ENCODE data around the gene EFNB3.

The EFNB3 gene

GRCh38 chr17:7717756-7718350 is 12.9 kb downstream of the EFNB3 start:
- DNase-seq (ENCODE audit: low read depth), result peak; percentile 22

- no peak for DNase-seq (ENCODE audit: low read depth)
Measured at GRCh38 chr17:7719661-7720060, 14.7 kb downstream of the EFNB3 start.

GRCh38 chr17:7720125-7720524 is 15.1 kb downstream of the EFNB3 start:
- no peak for DNase-seq (ENCODE audit: low read depth)

GRCh38 chr17:7721612-7722011 is 16.6 kb downstream of the EFNB3 start:
- no peak for DNase-seq (ENCODE audit: low read depth)

GRCh38 chr17:7727886-7728285 is 22.9 kb downstream of the EFNB3 start:
- no peak for DNase-seq (ENCODE audit: low read depth)

GRCh38 chr17:7729816-7730215 is 24.8 kb downstream of the EFNB3 start:
- DNase-seq (ENCODE audit: low read depth), result no peak

GRCh38 chr17:7732981-7733539 is 28.1 kb downstream of the EFNB3 start:
- no peak for DNase-seq (ENCODE audit: low read depth)

GRCh38 chr17:7737601-7738000 is 32.6 kb downstream of the EFNB3 start:
- no peak for DNase-seq (ENCODE audit: low read depth)

GRCh38 chr17:7739746-7740145 is 34.7 kb downstream of the EFNB3 start:
- no peak for DNase-seq (ENCODE audit: low read depth)

GRCh38 chr17:7740481-7741001 is 35.5 kb downstream of the EFNB3 start:
- no peak for DNase-seq (ENCODE audit: low read depth)

- no peak for DNase-seq (ENCODE audit: low read depth)
Measured at GRCh38 chr17:7742729-7743128, 37.7 kb downstream of the EFNB3 start.

GRCh38 chr17:7744416-7744815 is 39.4 kb downstream of the EFNB3 start:
- no peak for DNase-seq (ENCODE audit: low read depth)

GRCh38 chr17:7745748-7746470 is 40.9 kb downstream of the EFNB3 start:
- peak; percentile 68 for DNase-seq (ENCODE audit: low read depth)

- DNase-seq (ENCODE audit: low read depth), result no peak
Measured at GRCh38 chr17:7747635-7748071, 42.7 kb downstream of the EFNB3 start.

GRCh38 chr17:7748076-7748775 is 43.2 kb downstream of the EFNB3 start:
- DNase-seq (ENCODE audit: low read depth), result no peak

GRCh38 chr17:7750321-7750821 is 45.4 kb downstream of the EFNB3 start:
- peak; percentile 79 for DNase-seq (ENCODE audit: low read depth)

GRCh38 chr17:7754656-7755055 is 49.7 kb downstream of the EFNB3 start:
- DNase-seq (ENCODE audit: low read depth), result no peak

- DNase-seq (ENCODE audit: low read depth), result no peak
Measured at GRCh38 chr17:7755095-7755890, 50.3 kb downstream of the EFNB3 start.

GRCh38 chr17:7756968-7757367 is 52.0 kb downstream of the EFNB3 start:
- DNase-seq (ENCODE audit: low read depth), result no peak

Measured in stromal cell of bone marrow (primary cell).